B cell (primary cell): ENCODE measurements around the gene S100A10. TPM values are rescaled to one million over a fixed set of nuclear protein-coding genes. Genes with fewer than 3 reads are reported as not detected.

Source experiments
- ATAC-seq: fragments of 200-7000 bp; cut with Tn5 transposase; one replicate; pipeline ENCODE4 v1.10.0; 2021; ENCODE audit warnings: low read depth, mild to moderate bottlenecking, moderate number of reproducible peaks, moderate library complexity
- CTCF ChIA-PET: fragments of 350-600 bp; sonication (Branson Sonifier 250); formaldehyde crosslinking; loops from one replicate; lab custom pipeline; 2021; ENCODE audit warnings: antibody characterized with exemption, inconsistent platforms; lab: Charles Lee
- POLR2A ChIA-PET: fragments of 350-600 bp; sonication (Branson Sonifier 250); formaldehyde crosslinking; loops from one replicate; lab custom pipeline; 2021; ENCODE audit warnings: antibody characterized with exemption; lab: Charles Lee
- DNase-seq: peaks from one replicate; pipeline ENCODE4 v3.0.0; 2013
- H2AFZ ChIP-seq: 2 replicates; pipeline ENCODE4 v1.6.1; 2012; ENCODE audit warnings: mild to moderate bottlenecking, low read depth, low read length; ENCODE audit not compliant: insufficient read depth, poor library complexity, severe bottlenecking
- H3K27ac ChIP-seq, 2 donors: 1 replicate in 1 of 2; 2 replicates in 1 of 2; pipeline ENCODE4 v1.5.1; 2012 to 2013; ENCODE audit warnings: low read length in 2 of 2, mild to moderate bottlenecking in 2 of 2, moderate library complexity in 1 of 2
- H3K27me3 ChIP-seq, 4 experiments: fragments of 200-600 bp in 1 of 4; sonication (generic) in 1 of 4; replicated peaks in 1 of 4; 1 replicate in 2 of 4; 2 replicates in 2 of 4; pipeline versions ENCODE4 v1.6.1 to v1.7.0; 2013 to 2016; ENCODE audit warnings: low read length in 3 of 4, mild to moderate bottlenecking in 2 of 4, mixed read lengths in 1 of 4, moderate library complexity in 1 of 4; ENCODE audit not compliant: insufficient read depth in 4 of 4, control insufficient read depth in 3 of 4; ENCODE audit errors: control extremely low read depth in 1 of 4
- H3K36me3 ChIP-seq, 2 experiments: replicated peaks in 1 of 2; 1 replicate in 1 of 2; 2 replicates in 1 of 2; pipeline versions ENCODE4 v1.6.1 to v1.7.1; 2013; ENCODE audit warnings: low read length in 1 of 2; ENCODE audit not compliant: insufficient read depth in 2 of 2, control insufficient read depth in 1 of 2; ENCODE audit errors: control extremely low read depth in 1 of 2, extremely low read depth in 1 of 2
- H3K4me1 ChIP-seq, 2 donors: fragments of 200-600 bp in 1 of 2; sonication (generic) in 1 of 2; 1 replicate in 1 of 2; 2 replicates in 1 of 2; pipeline versions ENCODE4 v1.5.1 to v1.6.1; 2013 to 2017; ENCODE audit warnings: low read length in 2 of 2; ENCODE audit not compliant: control insufficient read depth in 2 of 2, insufficient read depth in 2 of 2
- H3K4me2 ChIP-seq: replicated peaks from 2 replicates; pipeline ENCODE3; 2012; ENCODE audit warnings: mild to moderate bottlenecking, low read depth, low read length; ENCODE audit not compliant: poor library complexity, severe bottlenecking
- H3K4me3 ChIP-seq, 5 experiments: fragments of 200-600 bp in 1 of 5; sonication (generic) in 1 of 5; 1 replicate in 3 of 5; 2 replicates in 2 of 5; pipeline versions ENCODE4 v1.5.1 to v1.7.0; 2011 to 2016; ENCODE audit warnings: low read length in 4 of 5, mild to moderate bottlenecking in 4 of 5, low read depth in 2 of 5, control low read depth in 1 of 5, moderate library complexity in 1 of 5; ENCODE audit not compliant: insufficient read depth in 1 of 5; ENCODE audit errors: control extremely low read depth in 1 of 5, extremely low read depth in 1 of 5
- H3K79me2 ChIP-seq: fragments of 200-600 bp; sonication (generic); one replicate; pipeline ENCODE4 v1.6.0; 2016; ENCODE audit warnings: low read length; ENCODE audit not compliant: control insufficient read depth, insufficient read depth
- H3K9ac ChIP-seq: fragments of 200-600 bp; sonication (generic); 2 replicates; pipeline ENCODE4 v1.6.1; 2017; ENCODE audit warnings: mild to moderate bottlenecking, low read length, moderate library complexity
- H3K9me3 ChIP-seq, 3 donors: one replicate each; pipeline versions ENCODE4 v1.6.1 to v1.7.1; 2013; ENCODE audit warnings: low read length in 2 of 3; ENCODE audit not compliant: control insufficient read depth in 2 of 3, insufficient read depth in 1 of 3; ENCODE audit errors: control extremely low read depth in 1 of 3
- H4K20me1 ChIP-seq: 2 replicates; pipeline ENCODE4 v1.6.0; 2012; ENCODE audit warnings: mild to moderate bottlenecking, low read length; ENCODE audit not compliant: insufficient read depth, control insufficient read depth, poor library complexity, severe bottlenecking
- H3K27ac Mint-ChIP-seq: one replicate; pipeline ENCODE4 v1.8.0; 2021; ENCODE audit warnings: mixed read lengths
- H3K27me3 Mint-ChIP-seq: one replicate; pipeline ENCODE4 v1.8.0; 2021; ENCODE audit warnings: mixed read lengths
- H3K4me1 Mint-ChIP-seq: one replicate; pipeline ENCODE4 v1.8.0; 2021; ENCODE audit warnings: mixed read lengths
- H3K4me3 Mint-ChIP-seq: one replicate; pipeline ENCODE4 v1.8.0; 2021; ENCODE audit warnings: mixed read lengths
- H3K9me3 Mint-ChIP-seq: one replicate; pipeline ENCODE4 v1.8.0; 2022; ENCODE audit warnings: mixed read lengths; ENCODE audit not compliant: insufficient read depth
- EZH2 ChIP-seq: IDR thresholded peaks from 2 replicates; pipeline ENCODE4 v1.6.1; 2012; ENCODE audit warnings: borderline replicate concordance, low read depth, mild to moderate bottlenecking, moderate library complexity, low read length; ENCODE audit not compliant: insufficient read depth, poor library complexity, severe bottlenecking
- WGBS: methylation state at CpG from one replicate; pipeline ENCODE4 v1.1.5; 2013; ENCODE audit warnings: missing lambda C conversion rate; ENCODE audit not compliant: insufficient coverage; 5-methylcytosine and 5-hydroxymethylcytosine counted together
- intact Hi-C: fragments of 100-400 bp; cut with micrococcal nuclease; formaldehyde crosslinking; loops from one replicate; pipeline ENCODE4 v1.10.0; 2022
- polyA plus RNA-seq: library from polyadenylated mRNA; depleted of rRNA; stranded (reverse); fragments of >200 nt; gene quantifications from 2 replicates; pipeline ENCODE4 v1.2.3, GENCODE V29; 2012
- total RNA-seq, 2 donors: library from RNA; stranded (reverse); fragments of 120-200 nt in 1 of 2; gene quantifications; 1 replicate in 1 of 2; 2 replicates in 1 of 2; pipeline versions ENCODE4 v1.2.3 to v1.2.4, GENCODE V29; 2013 to 2022
- TF ChIP-seq, protein P1 (sequence below): fragments of 200-600 bp; IDR thresholded peaks from one replicate; pipeline ENCODE4 v1.8.0; 2022; ENCODE audit warnings: antibody characterized with exemption, mild to moderate bottlenecking

Gene S100A10
- total and polyA plus RNA-seq, 2 donors (not counting 1 experiment from before 2014, with no cell fraction given), result 38.0 to 47.1 TPM

- Histone ChIP-seq H3K9me3 (no peaks in the 10 kb centered on the region), H4K20me1 (no peaks in the 10 kb centered on the region), H3K27ac (no peak overlapping the region), H3K4me3 (no peak overlapping the region), H3K79me2 (no peaks in the 10 kb centered on the region), H3K9ac (no peak overlapping the region), H3K36me3 (peaks cover 0 to 42% of the 10 kb centered on the region in 2 experiments), H2AFZ (no peak overlapping the region), H3K4me2 (no peak overlapping the region), H3K27me3 (no peaks in the 10 kb centered on the region), H3K4me1 (peaks cover 4 to 5% of the 10 kb centered on the region in 2 donors)
- WGBS, result 98% methylated on average over 4 of the region's 5 CpGs
- no peak for TF ChIP-seq EZH2
- TF ChIP-seq, protein P1, sequence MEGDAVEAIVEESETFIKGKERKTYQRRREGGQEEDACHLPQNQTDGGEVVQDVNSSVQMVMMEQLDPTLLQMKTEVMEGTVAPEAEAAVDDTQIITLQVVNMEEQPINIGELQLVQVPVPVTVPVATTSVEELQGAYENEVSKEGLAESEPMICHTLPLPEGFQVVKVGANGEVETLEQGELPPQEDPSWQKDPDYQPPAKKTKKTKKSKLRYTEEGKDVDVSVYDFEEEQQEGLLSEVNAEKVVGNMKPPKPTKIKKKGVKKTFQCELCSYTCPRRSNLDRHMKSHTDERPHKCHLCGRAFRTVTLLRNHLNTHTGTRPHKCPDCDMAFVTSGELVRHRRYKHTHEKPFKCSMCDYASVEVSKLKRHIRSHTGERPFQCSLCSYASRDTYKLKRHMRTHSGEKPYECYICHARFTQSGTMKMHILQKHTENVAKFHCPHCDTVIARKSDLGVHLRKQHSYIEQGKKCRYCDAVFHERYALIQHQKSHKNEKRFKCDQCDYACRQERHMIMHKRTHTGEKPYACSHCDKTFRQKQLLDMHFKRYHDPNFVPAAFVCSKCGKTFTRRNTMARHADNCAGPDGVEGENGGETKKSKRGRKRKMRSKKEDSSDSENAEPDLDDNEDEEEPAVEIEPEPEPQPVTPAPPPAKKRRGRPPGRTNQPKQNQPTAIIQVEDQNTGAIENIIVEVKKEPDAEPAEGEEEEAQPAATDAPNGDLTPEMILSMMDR, result no peak
- POLR2A ChIA-PET, result no interaction called here
- H3K27me3 Mint-ChIP-seq, result peaks cover 5% of the 10 kb centered on the region
- H3K4me3 Mint-ChIP-seq, result no peak overlapping the region
- peaks cover 11% of the 10 kb centered on the region for H3K4me1 Mint-ChIP-seq
- CTCF ChIA-PET, result interaction anchor here (1.3 kb wide), 1 partner anchor 15 kb away, joined by 4 read pairs; no protein-coding TSS in a partner anchor
- no peak overlapping the region for H3K27ac Mint-ChIP-seq
- intact Hi-C loops, result no loop called here
- no peak for ATAC-seq
- H3K9me3 Mint-ChIP-seq, result no peaks in the 10 kb centered on the region
- no peak for DNase-seq
These were observed 12.5 kb downstream of the S100A10 start for GRCh38 chr1:151981178-151981525.

GRCh38 chr1:151980287-151981177 lies 13.1 kb downstream of the S100A10 start:
- CTCF ChIA-PET, result interaction anchor here (1.3 to 1.9 kb wide), 2 partner anchors 13 to 16 kb away, joined by 4 to 6 read pairs; no protein-coding TSS in a partner anchor
- H3K27ac Mint-ChIP-seq, result no peak overlapping the region

More at GRCh38 chr1:151980287-151981177, 13.1 kb downstream of the S100A10 start:
- POLR2A ChIA-PET, result no interaction called here
- no peak overlapping the region for H3K4me3 ChIP-seq
- H3K27ac ChIP-seq, result no peak overlapping the region
- H3K4me1 ChIP-seq, result peaks cover 4 to 5% of the 10 kb centered on the region in 2 donors
- Mint-ChIP-seq H3K4me3 (no peak overlapping the region), H3K9me3 (no peaks in the 10 kb centered on the region), H3K27me3 (peaks cover 5% of the 10 kb centered on the region), H3K4me1 (peaks cover 11% of the 10 kb centered on the region)
- intact Hi-C loops, result no loop called here
- 92% methylated on average over 3 of the region's 5 CpGs for WGBS
- no peak for ATAC-seq
- H3K36me3 ChIP-seq, result peaks cover 0 to 36% of the 10 kb centered on the region in 2 experiments
- no peaks in the 10 kb centered on the region for H3K79me2 ChIP-seq
- no peak for DNase-seq
- H3K4me2 ChIP-seq, result no peak overlapping the region
- no peak overlapping the region for H3K9ac ChIP-seq
- H3K27me3 ChIP-seq, result no peaks in the 10 kb centered on the region
- H2AFZ ChIP-seq, result no peak overlapping the region
- TF ChIP-seq, protein P1, result no peak
- TF ChIP-seq EZH2, result no peak
- no peaks in the 10 kb centered on the region for H4K20me1 ChIP-seq
- H3K9me3 ChIP-seq, result no peaks in the 10 kb centered on the region
